ENCODE data around the gene MYO1D. TPM values are rescaled to one million over a fixed set of nuclear protein-coding genes. Genes with fewer than 3 reads are reported as not detected.
"Not testable (repeated sequence)": the region's sequence is repeated elsewhere in the genome, so short reads cannot be mapped to it uniquely, and the experiment has no call there.

MYO1D gene
- total RNA-seq, 1 experiment from 2014 or later: 5.6 TPM

DNA sequence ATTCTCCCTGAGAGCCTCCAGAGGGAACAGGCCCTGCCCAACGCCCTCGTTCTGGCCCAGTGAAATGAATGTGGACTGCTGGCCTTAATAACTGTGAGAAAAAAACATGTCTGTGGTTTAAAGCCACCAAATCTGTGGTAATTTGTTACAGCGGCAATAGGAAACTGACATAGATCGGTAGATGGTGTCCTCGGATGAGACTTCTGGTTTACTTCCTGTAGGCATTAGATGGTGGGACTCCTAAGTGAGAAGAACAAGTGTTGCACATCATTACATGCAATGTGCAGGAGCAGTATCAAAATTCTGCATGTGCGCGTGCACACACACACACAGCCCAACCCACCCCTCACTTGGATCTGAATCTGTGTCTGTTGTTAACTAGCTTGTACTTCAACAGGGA is 348.1 kb downstream of the MYO1D start:
- H3K4me3 ChIP-seq (ENCODE audit: low read length): no peak overlapping the region
- H2AFZ ChIP-seq (ENCODE audit: low read length): no peak overlapping the region
- H3K79me2 ChIP-seq (ENCODE audit: low read length): no peaks in the 10 kb centered on the region
- H3K4me1 ChIP-seq (ENCODE audit: low read length): no peaks in the 10 kb centered on the region; the same call in 1 of the 2 replicates
- H3K9me3 ChIP-seq (ENCODE audit: low read length): no peaks in the 10 kb centered on the region
- H3K9ac ChIP-seq (ENCODE audit: low read length): no peak overlapping the region
- H3K27me3 ChIP-seq (ENCODE audit: low read length): no peaks in the 10 kb centered on the region
- H3K27ac ChIP-seq (ENCODE audit: low read length): no peak overlapping the region
- H3K36me3 ChIP-seq (ENCODE audit: insufficient read depth, low read length): no peaks in the 10 kb centered on the region
- no peaks in the 10 kb centered on the region for H3K9me2 ChIP-seq (replicated peaks; ENCODE audit: insufficient read depth, low read length)
- DNase-seq: no peak
- no peak overlapping the region for H3K4me2 ChIP-seq (ENCODE audit: low read depth, low read length, poor library complexity, severe bottlenecking)
- H4K20me1 ChIP-seq (ENCODE audit: insufficient read depth, low read depth, low read length): no peaks in the 10 kb centered on the region

DNA sequence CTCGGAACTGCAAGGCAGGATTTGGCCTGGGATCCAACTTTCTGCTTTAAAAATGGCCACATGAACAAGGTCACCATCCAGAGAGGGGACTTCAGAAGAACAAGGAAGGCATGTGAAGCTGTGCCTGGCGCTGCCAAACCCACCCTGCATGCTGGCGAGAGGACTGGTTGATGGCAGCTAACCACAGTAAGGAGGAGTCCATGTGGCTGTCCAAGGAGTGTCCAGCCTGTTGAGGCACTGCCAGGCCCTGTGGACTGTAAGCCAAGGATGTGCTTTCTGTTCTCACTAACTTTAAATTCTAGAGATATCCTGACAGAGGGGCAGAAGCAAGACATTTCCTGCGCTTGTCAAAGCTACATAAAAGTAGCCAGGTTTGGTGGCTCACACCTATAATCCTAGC is 349.8 kb downstream of the MYO1D start:
- Histone ChIP-seq H3K4me2 (ENCODE audit: low read depth, low read length, poor library complexity, severe bottlenecking) (no peak overlapping the region), H3K36me3 (ENCODE audit: insufficient read depth, low read length) (no peaks in the 10 kb centered on the region), H3K4me3 (ENCODE audit: low read length) (no peak overlapping the region), H3K27ac (ENCODE audit: low read length) (no peak overlapping the region), H3K79me2 (ENCODE audit: low read length) (no peaks in the 10 kb centered on the region), H2AFZ (ENCODE audit: low read length) (no peak overlapping the region), H3K9ac (ENCODE audit: low read length) (no peak overlapping the region), H3K27me3 (ENCODE audit: low read length) (no peaks in the 10 kb centered on the region), H3K9me3 (ENCODE audit: low read length) (no peaks in the 10 kb centered on the region), H4K20me1 (ENCODE audit: insufficient read depth, low read depth, low read length) (no peaks in the 10 kb centered on the region), H3K9me2 (replicated peaks; ENCODE audit: insufficient read depth, low read length) (no peaks in the 10 kb centered on the region), H3K4me1 (ENCODE audit: low read length) (peaks cover 13% of the 10 kb centered on the region)
- DNase-seq: no peak

DNA sequence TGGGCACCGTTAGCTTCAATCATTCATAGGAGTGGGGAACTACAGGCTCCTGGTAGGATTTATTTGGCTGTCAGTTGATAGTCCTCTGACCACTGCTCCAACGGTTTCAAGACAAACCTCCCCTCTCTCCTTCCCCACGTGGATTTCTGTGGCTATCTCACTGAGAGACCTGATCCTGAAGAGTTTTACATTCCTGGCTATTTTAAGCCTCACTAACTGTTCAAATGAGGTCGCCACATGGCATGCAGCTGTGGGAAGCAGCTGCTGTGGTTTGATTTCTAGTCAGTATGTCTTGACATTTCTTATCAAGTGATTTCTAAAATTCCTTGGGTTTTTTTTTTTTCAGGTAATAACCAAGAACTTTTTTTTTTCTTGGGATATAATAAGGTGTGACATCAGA is 351.8 kb downstream of the MYO1D start:
- DNase-seq: no peak
- Histone ChIP-seq H4K20me1 (ENCODE audit: insufficient read depth, low read depth, low read length) (no peaks in the 10 kb centered on the region), H3K9me3 (ENCODE audit: low read length) (no peaks in the 10 kb centered on the region), H3K4me1 (ENCODE audit: low read length) (peaks cover 13% of the 10 kb centered on the region), H3K27me3 (ENCODE audit: low read length) (no peaks in the 10 kb centered on the region), H2AFZ (ENCODE audit: low read length) (no peak overlapping the region), H3K9ac (ENCODE audit: low read length) (no peak overlapping the region), H3K36me3 (ENCODE audit: insufficient read depth, low read length) (no peaks in the 10 kb centered on the region), H3K27ac (ENCODE audit: low read length) (no peak overlapping the region), H3K79me2 (ENCODE audit: low read length) (no peaks in the 10 kb centered on the region), H3K4me2 (ENCODE audit: low read depth, low read length, poor library complexity, severe bottlenecking) (no peak overlapping the region), H3K4me3 (ENCODE audit: low read length) (no peak overlapping the region), H3K9me2 (replicated peaks; ENCODE audit: insufficient read depth, low read length) (no peaks in the 10 kb centered on the region)

DNA sequence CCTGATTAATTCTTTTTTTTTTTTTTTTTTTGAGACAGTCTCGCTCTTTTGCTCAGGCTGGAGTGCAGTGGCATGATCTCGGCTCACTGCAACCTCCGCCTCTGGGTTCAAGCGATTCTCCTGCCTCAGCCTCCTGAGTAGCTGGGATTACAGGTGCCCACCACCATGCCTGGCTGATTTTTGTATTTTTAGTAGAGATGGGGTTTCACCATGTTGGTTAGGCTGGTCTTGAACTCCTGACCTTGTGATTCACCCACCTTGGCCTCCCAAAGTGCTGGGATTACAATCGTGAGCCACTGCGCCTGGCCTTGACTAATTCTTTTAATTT is 352.4 kb downstream of the MYO1D start:
- H2AFZ ChIP-seq (ENCODE audit: low read length); H3K27ac ChIP-seq (ENCODE audit: low read length); H3K9ac ChIP-seq (ENCODE audit: low read length); H4K20me1 ChIP-seq (ENCODE audit: insufficient read depth, low read depth, low read length); H3K36me3 ChIP-seq (ENCODE audit: insufficient read depth, low read length); H3K9me3 ChIP-seq (ENCODE audit: low read length); DNase-seq; H3K4me2 ChIP-seq (ENCODE audit: low read depth, low read length, poor library complexity, severe bottlenecking); H3K79me2 ChIP-seq (ENCODE audit: low read length); H3K4me3 ChIP-seq (ENCODE audit: low read length); H3K27me3 ChIP-seq (ENCODE audit: low read length); H3K9me2 ChIP-seq (replicated peaks; ENCODE audit: insufficient read depth, low read length): not testable (repeated sequence)
- H3K4me1 ChIP-seq (ENCODE audit: low read length): peaks cover 13% of the 10 kb centered on the region

DNA sequence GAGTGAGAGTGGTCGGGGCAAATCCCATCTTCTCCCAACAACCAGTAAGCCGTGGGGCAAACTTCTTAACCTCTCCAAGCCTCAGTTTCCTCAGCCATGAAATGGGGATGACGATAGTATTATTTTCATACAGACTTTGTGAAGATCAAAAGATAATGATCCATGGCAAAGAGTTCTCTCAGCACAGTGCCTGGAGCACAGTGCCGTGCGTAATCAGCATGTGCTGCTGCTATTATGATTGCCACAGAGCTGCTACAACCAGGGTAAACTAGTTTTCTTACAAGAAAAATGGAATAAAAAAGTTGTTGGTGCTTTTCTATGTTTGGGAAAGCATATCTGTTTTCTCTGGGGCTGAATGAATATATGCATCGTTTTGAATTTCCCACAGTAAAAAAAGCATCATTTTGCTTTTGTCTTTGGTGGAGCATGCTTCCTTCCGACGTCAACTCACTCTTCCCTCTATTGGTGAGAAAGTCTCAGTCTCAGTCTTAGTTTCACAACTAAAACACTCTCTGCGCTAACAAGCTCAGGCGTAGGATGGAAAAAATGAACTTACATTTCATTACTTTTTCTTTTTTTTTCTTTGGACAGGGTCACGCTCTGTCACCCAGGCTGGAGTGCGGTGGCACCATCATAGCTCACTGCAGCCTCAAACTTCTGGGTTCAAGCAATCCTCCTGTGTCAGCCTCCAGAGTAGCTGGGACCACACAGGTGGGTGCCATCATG is 352.9 kb downstream of the MYO1D start:
- no peaks in the 10 kb centered on the region for H3K9me3 ChIP-seq (ENCODE audit: low read length)
- H3K9ac ChIP-seq (ENCODE audit: low read length): no peak overlapping the region
- H2AFZ ChIP-seq (ENCODE audit: low read length): no peak overlapping the region
- H3K27me3 ChIP-seq (ENCODE audit: low read length): no peaks in the 10 kb centered on the region
- H3K9me2 ChIP-seq (replicated peaks; ENCODE audit: insufficient read depth, low read length): no peaks in the 10 kb centered on the region
- DNase-seq: no peak
- H3K4me1 ChIP-seq (ENCODE audit: low read length): peaks cover 13% of the 10 kb centered on the region
- no peaks in the 10 kb centered on the region for H4K20me1 ChIP-seq (ENCODE audit: insufficient read depth, low read depth, low read length)
- no peaks in the 10 kb centered on the region for H3K79me2 ChIP-seq (ENCODE audit: low read length)
- no peak overlapping the region for H3K4me2 ChIP-seq (ENCODE audit: low read depth, low read length, poor library complexity, severe bottlenecking)
- no peaks in the 10 kb centered on the region for H3K36me3 ChIP-seq (ENCODE audit: insufficient read depth, low read length)
- H3K4me3 ChIP-seq (ENCODE audit: low read length): no peak overlapping the region
- H3K27ac ChIP-seq (ENCODE audit: low read length): no peak overlapping the region

DNA sequence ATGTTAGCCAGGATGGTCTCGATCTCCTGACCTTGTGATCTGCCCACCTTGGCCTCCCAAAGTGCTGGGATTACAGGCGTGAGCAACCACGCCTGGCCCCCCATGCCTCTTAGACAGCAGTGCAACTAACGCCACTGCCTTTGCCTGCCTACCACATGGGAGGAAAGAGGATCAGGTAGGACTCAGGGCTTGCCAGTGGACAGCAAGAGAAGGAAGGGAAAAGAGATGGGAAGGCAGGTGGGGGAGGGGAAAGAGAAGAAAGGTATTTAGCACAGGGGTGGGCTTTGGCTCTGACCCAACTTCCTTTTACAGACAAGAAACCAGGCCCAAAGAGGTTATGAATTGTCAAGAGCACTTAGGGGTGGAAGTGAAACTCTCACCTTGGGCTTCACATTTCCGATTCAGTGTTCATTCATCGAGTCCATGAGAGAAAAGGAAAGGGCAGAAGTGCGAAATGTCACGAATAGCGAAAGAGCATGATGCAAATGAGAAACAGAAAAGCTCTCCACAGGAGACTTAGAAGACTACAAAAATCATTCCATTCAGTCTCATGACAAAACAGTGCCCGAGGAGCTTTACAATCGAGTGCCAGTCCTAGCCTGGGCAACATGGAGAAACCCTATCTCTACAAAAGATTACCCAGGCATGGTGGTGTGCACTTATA is 353.8 kb downstream of the MYO1D start:
- Histone ChIP-seq H3K36me3 (ENCODE audit: insufficient read depth, low read length) (no peaks in the 10 kb centered on the region), H3K27ac (ENCODE audit: low read length) (no peak overlapping the region), H3K79me2 (ENCODE audit: low read length) (no peaks in the 10 kb centered on the region), H3K4me3 (ENCODE audit: low read length) (peak overlapping the region; percentile 7; the same call in 1 of the 2 replicates), H3K9ac (ENCODE audit: low read length) (no peak overlapping the region; the same call in 1 of the 2 replicates), H3K9me3 (ENCODE audit: low read length) (no peaks in the 10 kb centered on the region), H2AFZ (ENCODE audit: low read length) (no peak overlapping the region), H4K20me1 (ENCODE audit: insufficient read depth, low read depth, low read length) (no peaks in the 10 kb centered on the region), H3K27me3 (ENCODE audit: low read length) (no peaks in the 10 kb centered on the region), H3K4me2 (ENCODE audit: low read depth, low read length, poor library complexity, severe bottlenecking) (peak overlapping the region; percentile 34), H3K9me2 (replicated peaks; ENCODE audit: insufficient read depth, low read length) (no peaks in the 10 kb centered on the region), H3K4me1 (ENCODE audit: low read length) (peaks cover 13% of the 10 kb centered on the region)
- DNase-seq: peak; percentile 65

DNA sequence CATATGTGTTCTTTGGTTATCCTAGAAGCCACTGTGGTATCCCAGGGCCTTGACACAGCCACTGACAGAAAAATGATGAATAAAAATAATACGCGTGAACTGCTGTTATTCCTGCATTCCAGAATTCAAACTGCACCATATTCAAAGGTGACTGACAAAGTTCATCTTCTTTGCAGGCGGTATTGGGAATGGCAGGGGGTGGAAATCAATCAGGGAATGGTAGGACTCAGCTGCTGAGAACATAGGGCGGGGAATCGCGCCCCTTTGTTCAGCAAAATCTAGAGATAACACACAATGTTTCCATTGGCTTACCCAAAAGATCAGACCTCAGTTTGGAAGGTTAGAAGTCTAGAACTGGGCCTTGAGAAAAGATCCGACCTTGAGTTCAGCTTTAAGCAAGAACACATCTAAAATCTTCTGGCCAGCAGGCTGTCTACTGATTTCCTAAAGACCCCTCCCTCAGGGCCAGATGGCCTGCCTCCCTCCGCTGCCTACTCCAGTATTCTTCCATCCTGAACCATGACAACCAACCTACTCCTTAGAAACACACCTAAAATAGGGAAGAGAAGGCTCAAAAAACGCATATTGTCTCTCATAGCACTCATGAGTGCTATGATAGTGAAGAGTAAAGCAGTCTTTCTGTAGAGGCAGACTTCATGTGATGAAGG is 356.1 kb downstream of the MYO1D start:
- no peak overlapping the region for H3K4me2 ChIP-seq (ENCODE audit: low read depth, low read length, poor library complexity, severe bottlenecking)
- H3K9ac ChIP-seq (ENCODE audit: low read length): no peak overlapping the region
- no peak overlapping the region for H2AFZ ChIP-seq (ENCODE audit: low read length)
- peaks cover 13% of the 10 kb centered on the region for H3K4me1 ChIP-seq (ENCODE audit: low read length)
- H4K20me1 ChIP-seq (ENCODE audit: insufficient read depth, low read depth, low read length): no peaks in the 10 kb centered on the region
- no peaks in the 10 kb centered on the region for H3K27me3 ChIP-seq (ENCODE audit: low read length)
- no peaks in the 10 kb centered on the region for H3K9me2 ChIP-seq (replicated peaks; ENCODE audit: insufficient read depth, low read length)
- H3K4me3 ChIP-seq (ENCODE audit: low read length): no peak overlapping the region
- no peaks in the 10 kb centered on the region for H3K9me3 ChIP-seq (ENCODE audit: low read length)
- H3K36me3 ChIP-seq (ENCODE audit: insufficient read depth, low read length): no peaks in the 10 kb centered on the region
- H3K27ac ChIP-seq (ENCODE audit: low read length): no peak overlapping the region
- H3K79me2 ChIP-seq (ENCODE audit: low read length): no peaks in the 10 kb centered on the region
- DNase-seq: no peak

DNA sequence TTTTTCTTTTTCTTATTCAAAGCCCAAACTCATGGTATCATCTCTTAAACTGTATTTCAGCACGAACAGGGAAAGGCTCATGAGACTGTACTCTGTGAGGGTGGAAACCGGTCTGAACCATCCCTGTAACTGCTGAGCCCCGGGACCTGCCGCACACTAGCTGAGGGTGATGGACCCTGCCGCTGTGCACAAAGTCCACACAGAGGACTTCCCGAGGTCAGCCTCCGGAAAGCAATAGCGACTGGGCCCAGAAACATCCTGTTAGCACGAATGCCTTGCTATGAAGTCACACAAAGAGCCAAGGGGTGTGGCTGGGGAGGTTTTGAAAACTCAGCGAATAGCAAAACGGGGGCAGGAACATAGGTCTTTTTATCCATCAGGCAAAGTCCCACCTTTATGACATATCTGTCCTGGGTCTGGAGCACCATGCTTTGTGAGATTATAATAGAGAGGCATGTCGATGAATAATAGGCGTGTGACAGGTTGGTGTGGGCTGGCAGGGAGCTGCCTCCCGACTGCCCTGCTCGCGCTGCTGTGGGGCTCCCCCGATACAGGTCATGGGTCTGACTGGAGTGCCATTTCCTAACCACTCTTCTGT is 356.7 kb downstream of the MYO1D start:
- Histone ChIP-seq H3K9ac (ENCODE audit: low read length) (no peak overlapping the region), H3K27me3 (ENCODE audit: low read length) (no peaks in the 10 kb centered on the region), H3K79me2 (ENCODE audit: low read length) (no peaks in the 10 kb centered on the region), H3K4me2 (ENCODE audit: low read depth, low read length, poor library complexity, severe bottlenecking) (no peak overlapping the region), H3K36me3 (ENCODE audit: insufficient read depth, low read length) (no peaks in the 10 kb centered on the region), H2AFZ (ENCODE audit: low read length) (no peak overlapping the region), H3K27ac (ENCODE audit: low read length) (no peak overlapping the region), H3K9me3 (ENCODE audit: low read length) (no peaks in the 10 kb centered on the region), H4K20me1 (ENCODE audit: insufficient read depth, low read depth, low read length) (no peaks in the 10 kb centered on the region), H3K4me3 (ENCODE audit: low read length) (no peak overlapping the region), H3K9me2 (replicated peaks; ENCODE audit: insufficient read depth, low read length) (no peaks in the 10 kb centered on the region), H3K4me1 (ENCODE audit: low read length) (peaks cover 13% of the 10 kb centered on the region)
- no peak for DNase-seq

All from Karpas-422 (cell line).